ENCODE data around the gene KCTD11. TPM values are rescaled to one million over a fixed set of nuclear protein-coding genes. Genes with fewer than 3 reads are reported as not detected.

Gene KCTD11
- total and polyA plus RNA-seq, 8 donors, result 0.58 to 14.1 (median 6.4) TPM

GRCh38 chr17:7403043-7403726 is 51.2 kb downstream of the KCTD11 start:
- Histone ChIP-seq H3K4me3 (peak overlapping the region; percentile 71 to 80 (median 74)), H3K27me3 (peaks cover 0 to 13% (median 0%) of the 10 kb centered on the region in 3 donors), H3K4me1 (peaks cover 30 to 42% (median 34%) of the 10 kb centered on the region in 4 donors), H3K36me3 (no peaks in the 10 kb centered on the region), H3K9me3 (no peaks in the 10 kb centered on the region), H3K27ac (peak overlapping the region; percentile 90 to 94 (median 93))
- peak; percentile 33 to 79 for DNase-seq
- intact Hi-C loops (cut with DNase I; ENCODE audit: low total_unique reads), result no loop called here
- WGBS, 5 donors, result 8 to 12% (median 11%) methylated on average over 9 to 16 of the region's 16 CpGs
- no peak for TF ChIP-seq POLR2AphosphoS5 (IDR thresholded peaks at IDR 0.05)
- TF ChIP-seq POLR2A (IDR thresholded peaks at IDR 0.05), result no peak
- TF ChIP-seq CTCF (IDR thresholded peaks at IDR 0.05), result no peak
- TF ChIP-seq EP300 (IDR thresholded peaks at IDR 0.05), result no peak

GRCh38 chr17:7403727-7403976 is 51.7 kb downstream of the KCTD11 start:
- Histone ChIP-seq H3K27ac (peak overlapping the region; percentile 90 to 94 (median 93)), H3K9me3 (no peaks in the 10 kb centered on the region), H3K36me3 (peaks cover 0 to 4% (median 3%) of the 10 kb centered on the region in 4 donors), H3K4me1 (peaks cover 30 to 42% (median 36%) of the 10 kb centered on the region in 4 donors), H3K27me3 (peaks cover 0 to 13% (median 0%) of the 10 kb centered on the region in 3 donors), H3K4me3 (peak overlapping the region; percentile 71 to 80 (median 74))
- no peak for DNase-seq
- 0% methylated on average over 7 to 13 of the region's 13 CpGs for WGBS, 5 donors
- intact Hi-C loops (cut with DNase I; ENCODE audit: low total_unique reads), result no loop called here
- TF ChIP-seq CTCF (IDR thresholded peaks at IDR 0.05) (no peak), EP300 (IDR thresholded peaks at IDR 0.05) (no peak), POLR2AphosphoS5 (IDR thresholded peaks at IDR 0.05) (no peak), POLR2A (IDR thresholded peaks at IDR 0.05) (no peak)

GRCh38 chr17:7403977-7404736 is 52.2 kb downstream of the KCTD11 start, which contains the start of gene TMEM256:
TMEM256 (minus strand) TSS chr17:7404097; CDS start chr17:7404084, 13 bp downstream.
- Histone ChIP-seq H3K4me3 (peak within 1 kb of the TSS; percentile 71 to 80 (median 74)), H3K4me1 (peaks cover 30 to 42% (median 36%) of the 10 kb centered on the region in 4 donors), H3K27ac (peak within 1 kb of the TSS; percentile 90 to 94 (median 93)), H3K36me3 (peaks cover 0 to 9% (median 7%) of the 10 kb centered on the region in 4 donors), H3K27me3 (peaks cover 0 to 13% (median 0%) of the 10 kb centered on the region in 3 donors), H3K9me3 (no peaks in the 10 kb centered on the region)
- TF ChIP-seq CTCF (IDR thresholded peaks at IDR 0.05), result no peak
- peak in 2 of 4 donors; percentile 83 to 91 for TF ChIP-seq POLR2A (IDR thresholded peaks at IDR 0.05)
- peak; percentile 94 to 98 (median 96) for TF ChIP-seq POLR2AphosphoS5 (IDR thresholded peaks at IDR 0.05)
- no peak for TF ChIP-seq EP300 (IDR thresholded peaks at IDR 0.05)
- intact Hi-C loops (cut with DNase I; ENCODE audit: low total_unique reads), result no loop called here
- WGBS, 5 donors, result 0 to 1% (median 1%) methylated on average over 42 to 49 of the region's 49 CpGs
- peak; percentile 99 to 100 for DNase-seq

Small RNA genes within 50 kb of the gene (small RNA-seq; reads per million reads assigned to genes)
- 0 reads per million in 4 donors for gene AC026954.2

Other genes with a start within 250 kb of the KCTD11 start
Only the 30 nearest of the 36 such genes appear.
- gene ASGR1, start 172.8 kb upstream of the KCTD11 start, total RNA-seq, result under 1 TPM in 2 of 5 donors, not detected in 3; 0.87 to 0.92 TPM
- gene ASGR1, start 172.8 kb upstream of the KCTD11 start, polyA plus RNA-seq, result 1 to 10 TPM; 1.9 to 6.0 (median 2.5) TPM
- 10 to 100 TPM in 3 of 5 donors, 1 to 10 TPM in 2; 3.2 to 26.3 (median 10.6) TPM for gene DLG4, start 132.3 kb upstream of the KCTD11 start, total RNA-seq
- 10 to 100 TPM in 1 of 3 donors, 1 to 10 TPM in 2; 5.8 to 11.5 (median 7.0) TPM for gene DLG4, start 132.3 kb upstream of the KCTD11 start, polyA plus RNA-seq
- gene ACADVL, start 132.2 kb upstream of the KCTD11 start, total RNA-seq, result 1,000 to 10,000 TPM in 3 of 5 donors, 100 to 1,000 TPM in 2; 348 to 3,058 (median 1,195) TPM
- gene ACADVL, start 132.2 kb upstream of the KCTD11 start, polyA plus RNA-seq, result 100 to 1,000 TPM; 651 to 783 (median 654) TPM
- 100 to 1,000 TPM in 1 of 5 donors, 10 to 100 TPM in 4; 16.9 to 114 (median 19.7) TPM for gene DVL2, start 117.6 kb upstream of the KCTD11 start, total RNA-seq
- 10 to 100 TPM; 12.1 to 14.5 (median 14.5) TPM for gene DVL2, start 117.6 kb upstream of the KCTD11 start, polyA plus RNA-seq
- 10 to 100 TPM in 3 of 5 donors, 1 to 10 TPM in 2; 5.2 to 26.2 (median 14.0) TPM for gene PHF23, start 112.7 kb upstream of the KCTD11 start, total RNA-seq
- 10 to 100 TPM; 21.3 to 27.2 (median 21.5) TPM for gene PHF23, start 112.7 kb upstream of the KCTD11 start, polyA plus RNA-seq
- gene GABARAP, start 109.7 kb upstream of the KCTD11 start, total RNA-seq, result 100 to 1,000 TPM; 111 to 419 (median 206) TPM
- gene GABARAP, start 109.7 kb upstream of the KCTD11 start, polyA plus RNA-seq, result 1,000 to 10,000 TPM in 1 of 3 donors, 100 to 1,000 TPM in 2; 773 to 1,252 (median 934) TPM
- 10 to 100 TPM; 23.9 to 82.8 (median 54.0) TPM for gene CTDNEP1, start 100.4 kb upstream of the KCTD11 start, total RNA-seq
- gene CTDNEP1, start 100.4 kb upstream of the KCTD11 start, polyA plus RNA-seq, result 10 to 100 TPM; 71.8 to 85.1 (median 75.9) TPM
- gene ELP5, start 99.9 kb upstream of the KCTD11 start, total RNA-seq, result 10 to 100 TPM in 3 of 5 donors, 1 to 10 TPM in 1, not detected in 1; 8.4 to 19.5 (median 13.6) TPM
- 10 to 100 TPM; 24.4 to 45.2 (median 28.5) TPM for gene ELP5, start 99.9 kb upstream of the KCTD11 start, polyA plus RNA-seq
- 100 to 1,000 TPM in 1 of 5 donors, 10 to 100 TPM in 2, 1 to 10 TPM in 2; 1.8 to 829 (median 17.4) TPM for gene CLDN7, start 89.7 kb upstream of the KCTD11 start, total RNA-seq
- gene CLDN7, start 89.7 kb upstream of the KCTD11 start, polyA plus RNA-seq, result 100 to 1,000 TPM in 1 of 3 donors, 1 to 10 TPM in 2; 3.1 to 114 (median 9.9) TPM
- gene SLC2A4, start 70.4 kb upstream of the KCTD11 start, total RNA-seq, result 10 to 100 TPM in 2 of 5 donors, 1 to 10 TPM in 3; 3.5 to 26.6 (median 7.0) TPM
- 10 to 100 TPM in 1 of 3 donors, 1 to 10 TPM in 1, under 1 TPM in 1; 0.92 to 15.9 (median 1.4) TPM for gene SLC2A4, start 70.4 kb upstream of the KCTD11 start, polyA plus RNA-seq
- 10 to 100 TPM in 1 of 5 donors, 1 to 10 TPM in 1, under 1 TPM in 2, not detected in 1; 0.43 to 72.4 (median 1.1) TPM for gene YBX2, start 57.5 kb upstream of the KCTD11 start, total RNA-seq
- gene YBX2, start 57.5 kb upstream of the KCTD11 start, polyA plus RNA-seq, result 1 to 10 TPM; 1.2 to 6.5 (median 1.8) TPM
- 100 to 1,000 TPM in 4 of 5 donors, 10 to 100 TPM in 1; 86.9 to 189 (median 137) TPM for gene EIF5A, start 44.5 kb upstream of the KCTD11 start, total RNA-seq
- 100 to 1,000 TPM; 341 to 438 (median 394) TPM for gene EIF5A, start 44.5 kb upstream of the KCTD11 start, polyA plus RNA-seq
- gene GPS2, start 36.8 kb upstream of the KCTD11 start, total RNA-seq, result 10 to 100 TPM; 23.9 to 91.6 (median 55.9) TPM
- 10 to 100 TPM; 74.3 to 84.9 (median 79.7) TPM for gene GPS2, start 36.8 kb upstream of the KCTD11 start, polyA plus RNA-seq
- gene NEURL4, start 22.8 kb upstream of the KCTD11 start, total RNA-seq, result 10 to 100 TPM; 17.8 to 84.0 (median 36.4) TPM
- gene NEURL4, start 22.8 kb upstream of the KCTD11 start, polyA plus RNA-seq, result 10 to 100 TPM in 2 of 3 donors, 1 to 10 TPM in 1; 6.9 to 22.2 (median 15.6) TPM
- gene ACAP1, start 15.6 kb upstream of the KCTD11 start, total RNA-seq, result 10 to 100 TPM in 4 of 5 donors, 1 to 10 TPM in 1; 8.3 to 33.3 (median 14.7) TPM
- 1 to 10 TPM; 4.4 to 6.4 (median 6.2) TPM for gene ACAP1, start 15.6 kb upstream of the KCTD11 start, polyA plus RNA-seq
- gene TMEM95, start 3.0 kb downstream of the KCTD11 start, total RNA-seq, result not detected
- gene TMEM95, start 3.0 kb downstream of the KCTD11 start, polyA plus RNA-seq, result not detected
- 10 to 100 TPM in 3 of 5 donors, 1 to 10 TPM in 2; 5.7 to 37.1 (median 22.2) TPM for gene TNK1, start 28.9 kb downstream of the KCTD11 start, total RNA-seq
- 10 to 100 TPM in 1 of 3 donors, 1 to 10 TPM in 2; 6.0 to 12.1 (median 7.8) TPM for gene TNK1, start 28.9 kb downstream of the KCTD11 start, polyA plus RNA-seq
- gene PLSCR3, start 42.4 kb downstream of the KCTD11 start, total RNA-seq, result 100 to 1,000 TPM in 1 of 5 donors, 10 to 100 TPM in 2, 1 to 10 TPM in 1, not detected in 1; 7.9 to 101 (median 29.6) TPM
- 10 to 100 TPM; 21.9 to 27.1 (median 24.4) TPM for gene PLSCR3, start 42.4 kb downstream of the KCTD11 start, polyA plus RNA-seq
- 100 to 1,000 TPM in 2 of 5 donors, 10 to 100 TPM in 2, not detected in 1; 39.8 to 347 (median 161) TPM for gene TMEM256, start 51.9 kb downstream of the KCTD11 start, total RNA-seq
- 100 to 1,000 TPM; 189 to 282 (median 279) TPM for gene TMEM256, start 51.9 kb downstream of the KCTD11 start, polyA plus RNA-seq
- gene NLGN2, start 55.7 kb downstream of the KCTD11 start, total RNA-seq, result 10 to 100 TPM in 3 of 5 donors, 1 to 10 TPM in 2; 4.6 to 42.0 (median 13.8) TPM
- 1 to 10 TPM; 1.7 to 7.9 (median 1.8) TPM for gene NLGN2, start 55.7 kb downstream of the KCTD11 start, polyA plus RNA-seq
- not detected for gene SPEM1, start 68.2 kb downstream of the KCTD11 start, total RNA-seq
- gene SPEM1, start 68.2 kb downstream of the KCTD11 start, polyA plus RNA-seq, result under 1 TPM in 1 of 3 donors, not detected in 2; 0.20 TPM
- not detected for gene SPEM2, start 73.5 kb downstream of the KCTD11 start, total RNA-seq
- not detected for gene SPEM2, start 73.5 kb downstream of the KCTD11 start, polyA plus RNA-seq
- gene SPEM3, start 76.7 kb downstream of the KCTD11 start, total RNA-seq, result not detected
- not detected for gene SPEM3, start 76.7 kb downstream of the KCTD11 start, polyA plus RNA-seq
- 10 to 100 TPM in 2 of 5 donors, 1 to 10 TPM in 2, not detected in 1; 1.3 to 48.4 (median 9.0) TPM for gene TMEM102, start 83.3 kb downstream of the KCTD11 start, total RNA-seq
- gene TMEM102, start 83.3 kb downstream of the KCTD11 start, polyA plus RNA-seq, result 1 to 10 TPM; 4.5 to 7.9 (median 6.4) TPM
- 10 to 100 TPM in 1 of 5 donors, under 1 TPM in 1, not detected in 3; 0.37 to 15.6 TPM for gene FGF11, start 87.3 kb downstream of the KCTD11 start, total RNA-seq
- 1 to 10 TPM in 1 of 3 donors, under 1 TPM in 1, not detected in 1; 0.50 to 2.9 TPM for gene FGF11, start 87.3 kb downstream of the KCTD11 start, polyA plus RNA-seq
- 1 to 10 TPM in 3 of 5 donors, not detected in 2; 1.8 to 6.4 (median 4.2) TPM for gene CHRNB1, start 92.9 kb downstream of the KCTD11 start, total RNA-seq
- 10 to 100 TPM in 2 of 3 donors, 1 to 10 TPM in 1; 9.2 to 12.0 (median 10.7) TPM for gene CHRNB1, start 92.9 kb downstream of the KCTD11 start, polyA plus RNA-seq
- gene ZBTB4, start 127.5 kb downstream of the KCTD11 start, total RNA-seq, result 10 to 100 TPM; 15.8 to 31.5 (median 29.0) TPM
- 10 to 100 TPM; 16.3 to 18.0 (median 17.9) TPM for gene ZBTB4, start 127.5 kb downstream of the KCTD11 start, polyA plus RNA-seq
- gene SLC35G6, start 129.3 kb downstream of the KCTD11 start, total RNA-seq, result not detected
- gene SLC35G6, start 129.3 kb downstream of the KCTD11 start, polyA plus RNA-seq, result not detected
- 100 to 1,000 TPM in 2 of 5 donors, 10 to 100 TPM in 3; 55.4 to 750 (median 85.2) TPM for gene POLR2A, start 132.2 kb downstream of the KCTD11 start, total RNA-seq
- 10 to 100 TPM in 1 of 3 donors, 1 to 10 TPM in 2; 8.1 to 12.7 (median 10.0) TPM for gene POLR2A, start 132.2 kb downstream of the KCTD11 start, polyA plus RNA-seq
- gene TNFSF12, start 196.9 kb downstream of the KCTD11 start, total RNA-seq, result 100 to 1,000 TPM in 1 of 5 donors, 10 to 100 TPM in 3, 1 to 10 TPM in 1; 6.1 to 199 (median 49.6) TPM
- gene TNFSF12, start 196.9 kb downstream of the KCTD11 start, polyA plus RNA-seq, result 10 to 100 TPM; 31.7 to 48.0 (median 45.1) TPM